Osteoblast (primary cell): ENCODE results near the gene DHX58. TPM values are rescaled to one million over a fixed set of nuclear protein-coding genes. Genes with fewer than 3 reads are reported as not detected.
A peak's percentile ranks its signal among the peaks of the same experiment; 100 is the strongest.

ENCODE experiments used
- DNase-seq: peaks from one replicate; pipeline ENCODE4 v3.0.0; 2011; ENCODE audit warnings: low spot score, mixed read lengths; ENCODE audit not compliant: insufficient read length; ENCODE audit errors: missing footprints
- H2AFZ ChIP-seq: 2 replicates; pipeline ENCODE4 v1.6.0; 2011; ENCODE audit warnings: mild to moderate bottlenecking, low read length
- H3K27ac ChIP-seq: 2 replicates; pipeline ENCODE4 v1.5.1; 2011; ENCODE audit warnings: mild to moderate bottlenecking, low read depth, low read length, moderate library complexity
- H3K27me3 ChIP-seq: 2 replicates; pipeline ENCODE4 v1.6.0; 2012; ENCODE audit warnings: mild to moderate bottlenecking, control low read depth, inconsistent platforms, low read length, moderate library complexity; ENCODE audit not compliant: insufficient read depth
- H3K36me3 ChIP-seq: 2 replicates; pipeline ENCODE4 v1.5.1; 2011; ENCODE audit warnings: mild to moderate bottlenecking, low read length, control low read depth, moderate library complexity; ENCODE audit not compliant: insufficient read depth
- H3K4me1 ChIP-seq: 2 replicates; pipeline ENCODE4 v1.5.1; 2011; ENCODE audit warnings: mild to moderate bottlenecking, low read length, control low read depth, moderate library complexity; ENCODE audit not compliant: insufficient read depth
- H3K4me2 ChIP-seq: 2 replicates; pipeline ENCODE4 v1.6.0; 2011; ENCODE audit warnings: mild to moderate bottlenecking, low read length; ENCODE audit not compliant: insufficient read depth
- H3K4me3 ChIP-seq: fragments of 200-600 bp; sonication (generic); 3 replicates; pipeline ENCODE4 v1.5.1; 2012; ENCODE audit warnings: mild to moderate bottlenecking, low read length, inconsistent platforms; ENCODE audit not compliant: insufficient read depth
- H3K79me2 ChIP-seq: 2 replicates; pipeline ENCODE4 v1.6.0; 2012; ENCODE audit warnings: mild to moderate bottlenecking, low read length, control low read depth, inconsistent platforms; ENCODE audit not compliant: insufficient read depth
- H3K9me3 ChIP-seq: 2 replicates; pipeline ENCODE4 v1.5.1; 2011; ENCODE audit warnings: low read depth, low read length, control low read depth
- H4K20me1 ChIP-seq: 2 replicates; pipeline ENCODE4 v1.6.0; 2012; ENCODE audit warnings: mild to moderate bottlenecking, low read length, control low read depth; ENCODE audit not compliant: insufficient read depth
- CTCF ChIP-seq: IDR thresholded peaks from 2 replicates; pipeline ENCODE4 v1.5.1; 2011; ENCODE audit warnings: mild to moderate bottlenecking, low read depth, low read length, moderate library complexity; ENCODE audit errors: extremely low read depth
- total RNA-seq: library from RNA; depleted of rRNA; stranded (reverse); fragments of >200 nt; gene quantifications from 2 replicates; pipeline ENCODE4 v1.2.3, GENCODE V29; 2012

DHX58 gene
- total RNA-seq, 1 donor = 18.5 TPM

GRCh38 chr17:42109086-42109485, 3.4 kb downstream of the DHX58 start:
- Histone ChIP-seq H3K4me2 (no peak overlapping the region), H2AFZ (no peak overlapping the region), H3K4me3 (no peak overlapping the region), H3K79me2 (no peaks in the 10 kb centered on the region), H3K4me1 (peaks cover 12% of the 10 kb centered on the region), H3K9me3 (no peaks in the 10 kb centered on the region), H3K27me3 (no peaks in the 10 kb centered on the region), H3K27ac (no peak overlapping the region), H3K36me3 (peaks cover under 1% of the 10 kb centered on the region), H4K20me1 (no peaks in the 10 kb centered on the region)
- DNase-seq = no peak
- no peak for TF ChIP-seq CTCF

GRCh38 chr17:42107597-42108576, 4.6 kb downstream of the DHX58 start:
- Histone ChIP-seq H3K27me3 (no peaks in the 10 kb centered on the region), H3K36me3 (no peaks in the 10 kb centered on the region), H4K20me1 (no peaks in the 10 kb centered on the region), H2AFZ (no peak overlapping the region), H3K79me2 (no peaks in the 10 kb centered on the region), H3K4me3 (no peak overlapping the region), H3K4me1 (peaks cover 10% of the 10 kb centered on the region), H3K27ac (no peak overlapping the region), H3K4me2 (no peak overlapping the region), H3K9me3 (no peaks in the 10 kb centered on the region)
- no peak for TF ChIP-seq CTCF
- peak; percentile 97 for DNase-seq

GRCh38 chr17:42107124-42107523, 5.4 kb downstream of the DHX58 start:
- TF ChIP-seq CTCF = no peak
- no peak overlapping the region for H3K4me3 ChIP-seq
- peaks cover 7% of the 10 kb centered on the region for H3K4me1 ChIP-seq
- H2AFZ ChIP-seq = no peak overlapping the region
- H3K27me3 ChIP-seq = no peaks in the 10 kb centered on the region
- H3K9me3 ChIP-seq = no peaks in the 10 kb centered on the region
- no peak overlapping the region for H3K4me2 ChIP-seq
- H3K36me3 ChIP-seq = no peaks in the 10 kb centered on the region
- no peaks in the 10 kb centered on the region for H4K20me1 ChIP-seq
- H3K27ac ChIP-seq = no peak overlapping the region
- no peak for DNase-seq
- H3K79me2 ChIP-seq = no peaks in the 10 kb centered on the region

GRCh38 chr17:42106009-42106408, 6.5 kb downstream of the DHX58 start:
- H3K9me3 ChIP-seq = no peaks in the 10 kb centered on the region
- no peak overlapping the region for H3K4me2 ChIP-seq
- H4K20me1 ChIP-seq = no peaks in the 10 kb centered on the region
- TF ChIP-seq CTCF = no peak
- no peak overlapping the region for H3K4me3 ChIP-seq
- no peak overlapping the region for H3K27ac ChIP-seq
- no peaks in the 10 kb centered on the region for H3K79me2 ChIP-seq
- no peak overlapping the region for H2AFZ ChIP-seq
- no peaks in the 10 kb centered on the region for H3K27me3 ChIP-seq
- no peak for DNase-seq
- no peaks in the 10 kb centered on the region for H3K36me3 ChIP-seq
- no peaks in the 10 kb centered on the region for H3K4me1 ChIP-seq
